GM18858 (cell line): ENCODE data around the gene ZNF502.

Experiments used
- ATAC-seq: cut with Tn5 transposase; IDR thresholded peaks from one replicate; pipeline ENCODE4 v1.9.1; 2021; ENCODE audit not compliant: unreplicated experiment

The ZNF502 gene

DNA sequence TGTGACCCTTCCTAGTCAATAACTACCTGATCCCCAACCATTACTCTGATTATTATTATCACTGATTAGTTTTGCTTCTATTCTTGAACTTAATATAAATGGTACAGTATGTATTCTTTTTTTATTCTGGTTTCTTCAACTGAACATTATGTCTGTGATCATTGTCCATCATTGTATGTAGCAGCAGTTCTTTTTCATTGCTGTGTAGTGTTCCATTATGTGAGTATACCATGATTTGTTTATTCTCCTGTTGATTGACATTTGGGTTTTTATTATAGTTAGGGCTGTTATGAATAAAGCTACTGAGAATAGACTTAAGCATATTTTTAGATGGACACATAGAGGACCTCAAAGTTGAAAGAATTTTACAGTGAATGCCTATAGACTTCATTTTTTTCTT lies 51.8 kb downstream of the ZNF502 start:
- no peak for ATAC-seq

DNA sequence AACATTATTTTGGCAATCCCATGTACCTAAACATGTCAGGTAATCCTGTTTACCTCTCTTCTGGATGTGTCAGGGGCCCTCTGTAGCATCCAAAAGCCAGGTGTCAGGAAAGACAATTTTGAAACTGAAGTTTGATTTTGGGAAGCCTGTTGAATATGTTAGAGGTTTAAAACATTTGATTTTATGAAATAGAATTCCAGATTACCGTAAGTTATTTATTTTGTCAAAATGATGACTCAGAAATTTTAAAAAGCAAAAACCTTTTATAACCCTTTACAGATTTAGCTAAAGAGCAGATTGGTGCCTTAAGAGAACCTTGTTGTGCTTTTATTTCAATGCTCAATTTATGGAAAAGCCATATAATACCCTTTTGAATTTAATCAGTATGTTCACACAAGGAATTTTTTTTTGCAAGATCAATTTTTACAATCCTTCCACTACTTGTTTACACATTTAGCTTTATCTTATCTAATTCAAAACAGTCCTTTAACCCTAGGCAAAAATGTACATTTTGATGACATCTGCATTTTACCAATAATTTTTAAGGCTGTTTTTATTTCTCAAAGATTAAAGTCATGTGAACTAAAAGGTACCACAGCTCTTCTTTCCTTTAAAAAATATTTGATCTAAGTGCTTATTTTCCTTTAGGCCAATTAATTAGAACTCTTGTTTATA lies 59.1 kb downstream of the ZNF502 start:
- ATAC-seq: no peak

DNA sequence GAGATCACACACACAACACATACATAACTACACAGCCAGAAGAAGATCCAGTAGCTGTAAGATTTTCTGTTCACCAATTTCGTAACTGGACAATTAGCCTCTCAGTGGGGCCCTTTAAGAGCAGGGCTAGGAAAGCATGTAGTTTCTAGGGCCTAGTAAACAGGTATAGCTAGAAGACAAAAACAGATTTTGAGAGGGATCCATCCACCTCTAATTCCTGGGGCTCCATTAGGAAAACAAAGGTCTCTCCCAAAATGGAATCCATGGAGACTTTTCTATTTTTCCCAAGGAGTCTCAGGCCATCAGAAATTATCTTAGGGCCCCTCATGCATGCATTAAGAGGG lies 59.6 kb downstream of the ZNF502 start:
- ATAC-seq: no peak
